HG03565 (cell line): ENCODE data around the gene CPLANE1.
"Not testable (repeated sequence)": the region's sequence is repeated elsewhere in the genome, so short reads cannot be mapped to it uniquely, and the experiment has no call there.

ENCODE experiments used
- ATAC-seq: cut with Tn5 transposase; IDR thresholded peaks from one replicate; pipeline ENCODE4 v1.9.1; 2021; ENCODE audit warnings: mild to moderate bottlenecking, moderate library complexity; ENCODE audit not compliant: unreplicated experiment

CPLANE1 gene

DNA sequence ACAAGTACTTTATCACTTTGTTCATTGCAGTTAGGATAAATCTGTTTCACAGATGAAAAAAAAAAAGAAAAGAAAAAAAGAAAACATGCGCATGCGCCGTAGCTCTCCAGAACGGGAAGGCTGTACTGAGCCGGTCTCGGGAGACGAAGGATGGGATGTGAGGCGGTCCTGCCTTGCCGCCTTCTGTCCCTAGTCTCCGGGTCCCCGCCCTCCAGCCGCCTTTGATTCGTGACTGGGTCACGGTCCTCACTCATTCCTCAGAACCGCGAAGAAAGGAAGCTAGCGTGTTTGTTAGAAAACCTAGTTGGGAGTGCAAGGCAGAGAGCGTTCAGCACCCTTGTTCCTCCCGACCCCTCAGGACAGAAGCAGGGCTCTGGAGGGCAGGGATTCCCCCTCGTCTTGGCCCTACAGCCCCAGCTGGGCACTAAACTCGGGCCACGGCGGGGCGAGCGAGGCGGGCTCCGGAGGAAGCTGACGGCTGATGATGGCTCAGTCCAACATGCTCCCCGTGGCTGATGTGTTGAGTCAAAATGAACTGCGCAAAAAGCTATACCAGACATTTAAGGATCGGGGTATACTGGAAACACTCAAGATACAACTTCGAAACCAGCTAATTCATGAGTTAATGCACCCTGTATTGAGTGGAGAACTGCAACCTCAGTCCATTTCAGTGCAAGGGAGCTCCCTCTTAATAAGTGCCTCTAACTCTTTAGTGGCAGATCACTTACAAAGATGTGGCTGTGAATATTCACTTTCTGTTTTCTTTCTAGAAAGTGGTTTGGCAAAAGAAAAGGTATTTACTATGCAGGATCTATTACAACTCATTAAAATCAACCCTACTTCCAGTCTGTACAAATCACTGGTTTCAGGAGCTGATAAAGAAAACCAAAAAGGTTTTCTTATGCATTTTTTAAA is 40.0 kb downstream of the CPLANE1 start:
- peak; percentile 30 for ATAC-seq

GRCh38 chr5:37207802-37208201 is 41.4 kb downstream of the CPLANE1 start:
- ATAC-seq, result no peak

DNA sequence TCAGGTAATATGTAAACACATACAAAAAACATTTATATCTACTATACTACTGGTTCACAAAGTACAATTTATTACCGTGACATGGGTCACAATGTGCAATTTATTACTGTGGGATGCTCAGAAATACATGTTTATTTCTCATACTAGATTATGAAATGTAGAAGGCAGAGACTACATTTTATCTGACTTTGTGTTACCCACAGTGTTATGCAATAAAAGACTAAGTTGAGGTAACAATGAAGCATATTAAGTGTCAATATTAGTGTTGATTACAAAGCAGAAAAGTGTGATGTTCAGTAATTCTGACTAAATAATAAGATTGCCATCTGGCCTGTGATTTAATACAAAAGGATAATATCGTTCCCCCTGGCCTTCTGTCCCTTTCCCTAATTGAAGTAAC is 42.4 kb downstream of the CPLANE1 start:
- no peak for ATAC-seq

DNA sequence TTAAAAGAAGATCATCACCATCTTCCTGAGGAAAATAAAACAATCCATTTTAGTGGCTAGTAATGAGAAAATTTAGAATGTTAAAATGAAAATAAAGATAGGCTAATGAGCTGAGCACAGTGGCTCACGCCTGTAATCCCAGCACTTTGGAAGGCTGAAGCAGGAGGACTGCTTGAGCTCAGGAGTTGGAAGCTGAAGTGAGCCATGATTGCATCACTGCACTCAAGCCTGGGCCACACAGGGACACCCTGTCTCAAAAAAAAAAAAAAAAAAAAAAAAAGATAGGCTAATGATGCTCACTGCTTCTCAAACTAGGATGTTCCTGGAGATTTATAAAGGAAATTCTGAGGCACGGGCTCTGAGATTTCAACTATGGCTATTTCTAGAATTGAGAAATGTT is 50.3 kb downstream of the CPLANE1 start:
- no peak for ATAC-seq

- peak; percentile 37 for ATAC-seq
Observed at GRCh38 chr5:37198061-37198460, 51.1 kb downstream of the CPLANE1 start.

DNA sequence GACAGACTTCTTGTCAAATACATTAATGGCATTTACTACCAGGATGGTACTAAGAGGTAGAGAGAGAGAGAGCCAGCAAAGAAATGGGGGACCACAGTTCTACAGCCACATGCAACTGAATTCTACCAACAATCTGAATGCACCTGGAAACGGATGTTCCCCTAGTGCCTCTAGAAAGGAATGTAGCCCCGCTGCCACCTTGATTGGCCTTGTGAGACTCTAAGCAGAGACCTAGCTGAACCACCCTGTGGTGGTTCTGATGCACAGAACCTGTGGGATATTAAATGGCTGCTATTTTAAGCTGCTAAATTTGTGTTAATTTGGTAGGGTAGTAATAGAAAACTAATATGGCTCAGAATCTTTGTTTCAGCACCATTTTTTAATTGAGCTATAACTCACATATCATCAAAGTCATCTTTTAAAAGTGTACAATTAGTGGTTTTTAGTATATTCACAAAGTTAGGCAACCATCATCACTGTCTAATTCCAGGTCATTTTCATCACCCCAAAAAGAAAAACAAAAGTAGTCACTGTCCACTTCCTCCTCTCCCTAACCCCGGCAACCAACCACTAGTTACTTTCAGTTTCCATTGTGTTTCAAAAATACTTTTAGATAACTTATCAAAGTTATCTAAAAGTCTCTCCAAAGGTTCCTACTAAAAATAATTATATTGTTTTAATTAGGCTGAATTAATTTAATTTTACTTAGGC is 51.7 kb downstream of the CPLANE1 start:
- ATAC-seq, result peak; percentile 82

DNA sequence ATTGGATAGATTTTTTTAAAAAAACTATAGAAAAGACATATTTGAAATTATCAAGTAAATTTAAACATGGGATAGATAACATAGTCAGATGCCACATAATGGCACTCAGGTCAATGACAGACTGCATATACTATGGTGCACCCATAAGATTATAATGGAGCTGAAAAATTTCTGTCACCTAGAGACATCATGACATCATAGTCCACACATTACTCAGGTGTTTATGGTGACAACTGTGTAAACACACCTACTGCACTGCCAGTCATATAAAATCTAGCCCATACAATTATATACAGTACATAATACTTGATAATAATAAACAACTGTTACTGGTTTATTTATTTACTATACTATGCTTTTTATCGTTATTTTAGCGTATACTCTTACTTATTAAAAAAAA is 58.6 kb downstream of the CPLANE1 start:
- no peak for ATAC-seq

- ATAC-seq, result no peak
Observed at GRCh38 chr5:37189355-37189754, 59.8 kb downstream of the CPLANE1 start.

GRCh38 chr5:37187465-37187977 is 61.7 kb downstream of the CPLANE1 start:
- ATAC-seq, result no peak

DNA sequence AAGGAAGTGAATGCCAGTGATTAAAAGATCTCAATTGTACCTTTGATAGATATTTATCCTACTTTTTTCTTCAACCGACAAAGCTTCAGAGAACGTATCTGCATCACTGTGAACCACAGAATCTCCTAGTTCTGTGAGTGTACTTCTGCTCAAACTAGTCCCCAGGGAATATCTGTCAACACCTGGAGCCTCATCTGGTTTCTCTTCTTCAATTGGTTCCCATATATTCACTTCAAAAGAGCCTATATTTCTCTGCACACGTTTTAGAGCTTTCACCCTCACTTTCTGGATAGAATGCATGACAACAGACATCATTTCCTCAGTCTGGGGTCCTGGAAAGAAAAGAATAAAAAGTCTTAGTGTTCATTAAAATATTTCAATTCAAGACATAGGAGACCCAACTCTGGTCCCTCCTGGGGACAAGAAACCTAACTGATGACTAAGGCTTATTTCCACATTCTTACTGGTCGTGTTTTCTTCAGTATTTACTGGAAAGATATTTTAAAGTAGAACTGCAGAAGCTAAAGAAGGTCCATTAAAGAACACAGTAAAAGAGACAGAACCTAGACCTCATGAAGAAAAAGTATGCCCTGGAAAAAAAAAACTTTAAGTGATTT is 64.3 kb downstream of the CPLANE1 start:
- peak; percentile 83 for ATAC-seq

DNA sequence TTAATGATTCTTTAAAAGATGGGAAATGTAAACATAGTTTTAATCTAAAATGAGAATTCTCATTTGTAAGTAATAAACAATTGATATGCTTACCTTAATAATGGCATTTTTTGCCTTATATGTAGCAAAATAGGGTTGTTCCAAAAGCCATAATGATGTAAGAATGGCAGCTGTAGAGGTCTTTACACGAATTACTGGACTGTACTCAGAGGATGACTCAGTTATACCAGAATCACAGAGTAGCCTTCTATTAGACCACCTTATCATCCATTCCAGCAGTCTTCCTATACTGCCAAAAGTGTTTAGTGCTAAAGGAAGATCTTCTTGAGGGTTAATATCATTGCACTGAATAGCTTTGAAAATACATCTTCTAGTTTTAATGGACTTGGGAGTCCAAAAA is 66.5 kb downstream of the CPLANE1 start:
- no peak for ATAC-seq

DNA sequence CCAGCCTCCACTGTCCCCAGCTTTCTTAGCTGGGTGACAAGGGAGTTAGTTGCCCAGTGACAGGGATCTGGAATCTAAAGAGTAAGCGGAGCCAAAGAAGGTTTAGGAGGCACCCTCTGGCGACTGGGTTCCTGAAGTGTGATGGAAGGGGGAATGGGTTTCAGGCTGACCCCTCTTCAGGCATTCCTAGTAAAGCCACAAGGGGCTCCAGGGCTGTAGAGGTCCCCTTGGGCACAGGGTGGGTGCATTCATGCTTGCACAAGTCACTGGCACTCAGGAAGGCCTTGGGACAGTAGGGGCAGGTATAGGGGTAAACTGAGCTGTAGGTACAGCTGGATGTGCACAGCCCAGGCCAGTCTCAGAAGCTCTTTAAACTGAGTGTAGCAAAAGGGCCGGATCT is 74.2 kb downstream of the CPLANE1 start:
- ATAC-seq, result no peak

GRCh38 chr5:37172957-37173356 is 76.2 kb downstream of the CPLANE1 start:
- no peak for ATAC-seq

- no peak for ATAC-seq
Observed at GRCh38 chr5:37170856-37171255, 78.3 kb downstream of the CPLANE1 start.

DNA sequence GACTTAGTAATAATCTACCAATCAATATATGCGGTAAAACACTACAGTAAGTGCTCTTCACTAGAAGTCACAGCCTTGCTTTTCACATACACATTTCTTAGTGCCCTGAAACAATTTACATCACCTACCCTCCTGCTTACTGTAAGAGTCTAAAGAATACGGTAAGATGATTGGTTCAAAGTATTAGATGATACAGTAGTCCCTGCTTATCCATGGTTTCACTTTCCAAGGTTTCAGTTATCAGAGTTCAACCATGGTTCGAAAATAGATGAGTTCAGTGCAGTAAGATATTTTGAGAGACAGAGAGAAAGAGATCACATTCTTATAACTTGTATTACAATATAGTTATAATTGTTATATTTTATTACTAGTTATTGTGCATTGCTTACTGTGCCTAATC is 83.0 kb downstream of the CPLANE1 start:
- no peak for ATAC-seq

GRCh38 chr5:37165761-37166160 is 83.4 kb downstream of the CPLANE1 start:
- no peak for ATAC-seq

DNA sequence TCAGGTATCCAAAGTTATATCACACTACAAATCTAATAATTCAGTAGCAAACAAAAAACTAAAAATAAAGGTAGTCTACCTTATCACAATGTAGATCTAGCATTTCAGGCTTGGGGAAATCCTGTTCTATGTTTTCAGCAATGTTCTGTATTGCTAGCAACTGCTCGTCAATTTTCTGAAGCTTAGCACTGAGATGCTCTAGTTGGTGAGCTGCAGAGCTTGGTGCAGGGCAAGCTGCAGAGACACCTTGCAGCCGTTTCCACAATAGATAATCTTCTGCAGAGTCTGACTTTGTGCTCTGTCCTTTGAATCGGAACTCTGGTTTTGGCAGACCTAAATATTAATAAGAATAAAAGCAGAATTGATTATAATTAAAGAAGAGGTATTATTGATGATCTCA is 95.5 kb downstream of the CPLANE1 start:
- ATAC-seq, result no peak

- no peak for ATAC-seq
Observed at GRCh38 chr5:37146896-37147295, 102.3 kb downstream of the CPLANE1 start.

DNA sequence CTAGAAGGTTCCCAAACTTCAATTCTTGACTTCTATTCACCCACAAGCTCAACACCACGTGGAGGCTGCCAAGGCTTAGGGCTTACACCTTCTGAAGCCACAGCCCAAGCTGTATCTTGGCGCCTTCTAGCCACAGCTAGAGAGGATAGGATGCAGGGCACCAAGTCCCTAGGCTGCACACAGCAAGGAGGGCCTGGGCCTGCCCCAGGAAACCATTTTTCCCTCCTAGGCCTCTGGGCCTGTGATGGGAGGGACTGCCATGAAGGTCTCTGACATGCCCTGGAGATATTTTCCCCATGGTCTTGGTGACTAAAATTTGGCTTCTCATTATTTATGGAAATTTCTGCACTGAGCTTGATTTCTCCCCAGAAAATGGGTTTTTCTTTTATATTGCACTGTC is 112.5 kb downstream of the CPLANE1 start:
- no peak for ATAC-seq

DNA sequence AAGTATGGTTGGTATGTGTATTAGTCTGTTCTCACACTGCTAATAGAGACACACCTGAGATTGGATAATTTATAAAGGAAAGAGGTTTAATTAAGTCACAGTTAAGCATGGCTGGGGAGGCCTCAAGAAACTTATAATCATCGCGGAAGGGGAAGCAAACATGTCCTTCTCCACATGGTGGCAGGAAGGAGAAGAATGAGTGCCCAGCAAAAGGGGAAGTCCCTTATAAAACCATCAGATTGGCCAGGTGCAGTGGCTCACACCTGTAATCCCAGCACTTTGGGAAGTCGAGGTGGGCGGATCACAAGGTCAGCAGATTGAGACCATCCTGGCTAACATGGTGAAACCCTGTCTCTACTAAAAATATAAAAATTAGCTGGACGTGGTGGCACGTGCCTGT is 113.9 kb downstream of the CPLANE1 start:
- ATAC-seq, result not testable (repeated sequence)

GRCh38 chr5:37133939-37134338 is 115.2 kb downstream of the CPLANE1 start:
- no peak for ATAC-seq

DNA sequence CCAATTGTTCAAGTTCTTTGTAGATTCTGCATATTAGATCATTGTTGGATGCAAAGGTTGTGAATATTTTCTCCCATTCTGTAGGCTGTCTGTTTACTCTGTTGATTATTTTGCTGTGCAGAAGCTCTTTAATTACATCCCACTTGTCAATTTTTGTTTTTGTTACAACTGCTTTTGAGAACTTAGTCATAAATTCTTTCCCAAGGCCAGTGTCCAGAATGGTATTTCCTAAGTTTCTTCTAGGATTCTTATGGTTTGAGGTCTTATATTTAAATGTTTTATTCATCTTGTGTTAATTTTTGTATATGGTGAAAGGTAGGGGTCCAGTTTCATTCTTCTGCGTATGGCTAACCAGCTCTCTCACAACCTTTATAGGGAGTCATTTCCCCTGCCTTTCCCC is 116.5 kb downstream of the CPLANE1 start:
- no peak for ATAC-seq
